ENCODE measurements around the gene MIEN1. TPM values are rescaled to one million over a fixed set of nuclear protein-coding genes. Genes with fewer than 3 reads are reported as not detected.

MIEN1 gene
- total and polyA plus RNA-seq, 2 of the 13 experiments (the other 11 are each of a cell fraction or from before 2014, with no cell fraction given), result 40.6 to 56.6 TPM

DNA sequence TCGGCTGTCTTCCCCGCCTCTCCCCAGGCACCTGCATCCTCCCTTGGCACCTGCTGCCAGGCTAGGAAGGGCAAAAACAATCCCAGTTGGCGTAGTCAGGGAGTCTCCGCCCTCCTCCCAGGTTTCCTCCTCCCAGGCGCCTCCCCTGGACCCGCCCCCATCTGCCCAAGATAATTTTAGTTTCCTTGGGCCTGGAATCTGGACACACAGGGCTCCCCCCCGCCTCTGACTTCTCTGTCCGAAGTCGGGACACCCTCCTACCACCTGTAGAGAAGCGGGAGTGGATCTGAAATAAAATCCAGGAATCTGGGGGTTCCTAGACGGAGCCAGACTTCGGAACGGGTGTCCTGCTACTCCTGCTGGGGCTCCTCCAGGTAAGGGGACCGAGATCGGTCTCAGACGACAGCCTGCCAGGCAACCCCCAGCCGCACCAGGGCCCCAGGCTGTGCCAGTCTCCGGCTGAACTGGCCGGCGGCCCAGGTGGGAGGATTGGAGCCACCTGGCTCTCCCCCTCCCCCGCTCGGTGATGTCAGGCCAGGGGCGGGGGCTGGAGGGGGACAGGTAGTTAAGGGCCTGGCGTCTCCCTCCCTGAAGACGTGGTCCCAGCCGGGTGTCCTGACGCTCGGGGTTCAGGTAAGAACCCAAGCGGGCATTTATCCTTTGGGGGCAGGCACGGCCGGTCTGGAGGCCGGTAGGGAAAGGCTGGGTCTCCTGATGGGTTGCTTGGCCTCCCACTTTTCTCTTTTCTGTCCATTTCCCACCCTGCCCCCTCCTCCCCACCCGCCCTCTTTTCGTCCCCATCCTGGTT, 7.6 kb upstream of the MIEN1 start, which contains the start of gene GRB7 (continued):
- TF ChIP-seq, protein P1, sequence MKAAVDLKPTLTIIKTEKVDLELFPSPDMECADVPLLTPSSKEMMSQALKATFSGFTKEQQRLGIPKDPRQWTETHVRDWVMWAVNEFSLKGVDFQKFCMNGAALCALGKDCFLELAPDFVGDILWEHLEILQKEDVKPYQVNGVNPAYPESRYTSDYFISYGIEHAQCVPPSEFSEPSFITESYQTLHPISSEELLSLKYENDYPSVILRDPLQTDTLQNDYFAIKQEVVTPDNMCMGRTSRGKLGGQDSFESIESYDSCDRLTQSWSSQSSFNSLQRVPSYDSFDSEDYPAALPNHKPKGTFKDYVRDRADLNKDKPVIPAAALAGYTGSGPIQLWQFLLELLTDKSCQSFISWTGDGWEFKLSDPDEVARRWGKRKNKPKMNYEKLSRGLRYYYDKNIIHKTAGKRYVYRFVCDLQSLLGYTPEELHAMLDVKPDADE (CRISPR knock-in tag; IDR thresholded peaks at IDR 0.05), result peak; percentile 85
- TF ChIP-seq ZNF263 (CRISPR knock-in tag; IDR thresholded peaks at IDR 0.05), result peak; percentile 82
- TF ChIP-seq TBP (CRISPR knock-in tag; IDR thresholded peaks at IDR 0.05), result no peak
- TF ChIP-seq, protein P2, sequence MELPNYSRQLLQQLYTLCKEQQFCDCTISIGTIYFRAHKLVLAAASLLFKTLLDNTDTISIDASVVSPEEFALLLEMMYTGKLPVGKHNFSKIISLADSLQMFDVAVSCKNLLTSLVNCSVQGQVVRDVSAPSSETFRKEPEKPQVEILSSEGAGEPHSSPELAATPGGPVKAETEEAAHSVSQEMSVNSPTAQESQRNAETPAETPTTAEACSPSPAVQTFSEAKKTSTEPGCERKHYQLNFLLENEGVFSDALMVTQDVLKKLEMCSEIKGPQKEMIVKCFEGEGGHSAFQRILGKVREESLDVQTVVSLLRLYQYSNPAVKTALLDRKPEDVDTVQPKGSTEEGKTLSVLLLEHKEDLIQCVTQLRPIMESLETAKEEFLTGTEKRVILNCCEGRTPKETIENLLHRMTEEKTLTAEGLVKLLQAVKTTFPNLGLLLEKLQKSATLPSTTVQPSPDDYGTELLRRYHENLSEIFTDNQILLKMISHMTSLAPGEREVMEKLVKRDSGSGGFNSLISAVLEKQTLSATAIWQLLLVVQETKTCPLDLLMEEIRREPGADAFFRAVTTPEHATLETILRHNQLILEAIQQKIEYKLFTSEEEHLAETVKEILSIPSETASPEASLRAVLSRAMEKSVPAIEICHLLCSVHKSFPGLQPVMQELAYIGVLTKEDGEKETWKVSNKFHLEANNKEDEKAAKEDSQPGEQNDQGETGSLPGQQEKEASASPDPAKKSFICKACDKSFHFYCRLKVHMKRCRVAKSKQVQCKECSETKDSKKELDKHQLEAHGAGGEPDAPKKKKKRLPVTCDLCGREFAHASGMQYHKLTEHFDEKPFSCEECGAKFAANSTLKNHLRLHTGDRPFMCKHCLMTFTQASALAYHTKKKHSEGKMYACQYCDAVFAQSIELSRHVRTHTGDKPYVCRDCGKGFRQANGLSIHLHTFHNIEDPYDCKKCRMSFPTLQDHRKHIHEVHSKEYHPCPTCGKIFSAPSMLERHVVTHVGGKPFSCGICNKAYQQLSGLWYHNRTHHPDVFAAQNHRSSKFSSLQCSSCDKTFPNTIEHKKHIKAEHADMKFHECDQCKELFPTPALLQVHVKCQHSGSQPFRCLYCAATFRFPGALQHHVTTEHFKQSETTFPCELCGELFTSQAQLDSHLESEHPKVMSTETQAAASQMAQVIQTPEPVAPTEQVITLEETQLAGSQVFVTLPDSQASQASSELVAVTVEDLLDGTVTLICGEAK (IDR thresholded peaks at IDR 0.05), result no peak
- TF ChIP-seq, protein P2 (CRISPR knock-in tag; IDR thresholded peaks at IDR 0.05), result no peak
- no peak for TF ChIP-seq NFKBIZ (CRISPR knock-in tag; IDR thresholded peaks at IDR 0.05)
- TF ChIP-seq KLF15 (CRISPR knock-in tag; IDR thresholded peaks at IDR 0.05; ENCODE audit: borderline replicate concordance), result no peak
- no peak; the same call in 1 of the 2 replicates for TF ChIP-seq E2F1 (CRISPR knock-in tag; IDR thresholded peaks at IDR 0.05)
- no peak for TF ChIP-seq ZZZ3 (CRISPR knock-in tag; IDR thresholded peaks at IDR 0.05; ENCODE audit: borderline replicate concordance)
- TF ChIP-seq, protein P3, sequence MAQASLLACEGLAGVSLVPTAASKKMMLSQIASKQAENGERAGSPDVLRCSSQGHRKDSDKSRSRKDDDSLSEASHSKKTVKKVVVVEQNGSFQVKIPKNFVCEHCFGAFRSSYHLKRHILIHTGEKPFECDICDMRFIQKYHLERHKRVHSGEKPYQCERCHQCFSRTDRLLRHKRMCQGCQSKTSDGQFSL (CRISPR knock-in tag; IDR thresholded peaks at IDR 0.05), result no peak
- TF ChIP-seq KLF12 (CRISPR knock-in tag; IDR thresholded peaks at IDR 0.05; ENCODE audit: borderline replicate concordance), result peak; percentile 85
- no peak for TF ChIP-seq TEF (CRISPR knock-in tag; IDR thresholded peaks at IDR 0.05)
- TF ChIP-seq FOXA1 (IDR thresholded peaks at IDR 0.05), result no peak
- TF ChIP-seq FOXA1 (CRISPR knock-in tag; IDR thresholded peaks at IDR 0.05), result no peak
- no peak for TF ChIP-seq E2F2 (CRISPR knock-in tag; IDR thresholded peaks at IDR 0.05; ENCODE audit: borderline replicate concordance)

Data from HepG2 (cell line).